ENCODE results near the gene PPP2R3A.
"Not testable (repeated sequence)": the region's sequence is repeated elsewhere in the genome, so short reads cannot be mapped to it uniquely, and the experiment has no call there.

Gene PPP2R3A

GRCh38 chr3:136109499-136109898 lies 144.0 kb downstream of the PPP2R3A start:
- H3K4me1 ChIP-seq (ENCODE audit: insufficient read depth, low read length): no peaks in the 10 kb centered on the region
- H3K4me3 ChIP-seq (ENCODE audit: low read length): no peak overlapping the region
- WGBS: 100% methylated on average over 1 of the region's 1 CpG
- no peak overlapping the region for H3K9ac ChIP-seq (ENCODE audit: low read depth, low read length)
- H3K9me3 ChIP-seq (ENCODE audit: insufficient read depth, low read depth, low read length): peaks cover 14% of the 10 kb centered on the region; the same call in 1 of the 2 replicates
- no peaks in the 10 kb centered on the region for H3K27me3 ChIP-seq (ENCODE audit: insufficient read depth, low read length)
- H3K27ac ChIP-seq (ENCODE audit: low read depth, low read length): no peak overlapping the region
- peaks cover 13% of the 10 kb centered on the region for H3K36me3 ChIP-seq (ENCODE audit: insufficient read depth, low read length)

DNA sequence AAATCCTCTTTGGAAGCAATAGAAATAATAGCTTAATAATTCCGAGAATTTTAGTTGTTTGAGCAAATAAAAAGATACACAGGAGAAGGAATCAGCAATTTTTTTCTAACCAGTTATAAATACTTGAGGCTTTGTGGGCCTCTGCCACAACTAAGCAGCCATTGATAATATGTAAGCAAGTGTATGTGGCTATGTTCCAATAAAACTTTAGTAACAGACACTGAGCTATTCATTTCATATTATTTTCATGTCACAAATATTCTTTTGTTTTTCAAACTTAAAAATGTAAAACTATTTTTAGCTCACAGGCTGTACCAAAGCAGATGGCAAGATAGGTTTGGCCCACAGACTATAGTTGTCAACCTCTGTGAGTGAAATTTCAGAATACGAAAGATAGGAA lies 145.0 kb downstream of the PPP2R3A start:
- no peak overlapping the region for H3K27ac ChIP-seq (ENCODE audit: low read depth, low read length)
- no CpG with 5 or more reads among the region's 2 CpGs for WGBS
- peaks cover 19% of the 10 kb centered on the region; the same call in 1 of the 2 replicates for H3K9me3 ChIP-seq (ENCODE audit: insufficient read depth, low read depth, low read length)
- H3K4me3 ChIP-seq (ENCODE audit: low read length): no peak overlapping the region
- H3K36me3 ChIP-seq (ENCODE audit: insufficient read depth, low read length): peaks cover 8% of the 10 kb centered on the region
- H3K27me3 ChIP-seq (ENCODE audit: insufficient read depth, low read length): no peaks in the 10 kb centered on the region
- H3K4me1 ChIP-seq (ENCODE audit: insufficient read depth, low read length): no peaks in the 10 kb centered on the region
- H3K9ac ChIP-seq (ENCODE audit: low read depth, low read length): no peak overlapping the region

DNA sequence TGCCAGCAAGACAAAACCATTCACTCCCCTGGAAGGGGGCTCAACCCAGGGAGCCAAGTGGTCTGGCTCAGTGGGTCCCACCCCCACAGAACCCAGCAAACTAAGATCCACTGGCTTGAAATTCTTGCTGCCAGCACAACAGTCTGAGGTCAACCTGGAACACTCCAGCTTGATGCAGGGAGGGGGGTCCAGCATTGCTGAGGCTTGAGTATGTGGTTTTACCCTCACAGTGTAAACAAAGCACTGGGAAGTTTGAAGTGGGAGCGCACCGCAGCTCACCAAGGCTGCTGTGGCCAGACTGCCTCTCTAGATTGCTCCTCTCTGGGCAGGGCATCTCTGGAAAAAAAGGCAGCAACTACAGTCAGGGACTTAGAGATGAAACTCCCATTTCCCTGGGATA lies 148.9 kb downstream of the PPP2R3A start:
- H3K9ac ChIP-seq (ENCODE audit: low read depth, low read length): no peak overlapping the region
- peaks cover 23% of the 10 kb centered on the region; the same call in 1 of the 2 replicates for H3K9me3 ChIP-seq (ENCODE audit: insufficient read depth, low read depth, low read length)
- H3K27ac ChIP-seq (ENCODE audit: low read depth, low read length): no peak overlapping the region
- 97% methylated on average over 2 of the region's 2 CpGs for WGBS
- H3K4me3 ChIP-seq (ENCODE audit: low read length): no peak overlapping the region
- H3K27me3 ChIP-seq (ENCODE audit: insufficient read depth, low read length): no peaks in the 10 kb centered on the region
- H3K4me1 ChIP-seq (ENCODE audit: insufficient read depth, low read length): no peaks in the 10 kb centered on the region
- H3K36me3 ChIP-seq (ENCODE audit: insufficient read depth, low read length): peaks cover 4% of the 10 kb centered on the region; the same call in 1 of the 2 replicates

DNA sequence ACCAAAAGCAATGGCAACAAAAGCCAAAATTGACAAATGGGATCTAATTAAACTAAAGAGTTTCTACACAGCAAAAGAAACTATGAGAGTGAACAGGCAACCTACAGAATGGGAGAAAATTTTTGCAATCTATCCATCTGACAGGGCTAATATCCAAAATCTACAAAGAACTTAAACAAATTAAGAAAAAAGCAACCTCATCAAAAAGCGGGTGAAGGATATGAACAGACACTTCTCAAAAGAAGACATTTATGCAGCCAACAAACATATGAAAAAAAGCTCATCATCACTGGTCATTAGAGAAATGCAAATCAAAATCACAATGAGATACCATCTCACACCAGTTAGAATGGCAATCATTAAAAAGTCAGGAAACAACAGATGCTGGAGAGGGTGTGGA lies 153.8 kb downstream of the PPP2R3A start:
- not testable (repeated sequence) for H3K4me3 ChIP-seq (ENCODE audit: low read length); H3K9ac ChIP-seq (ENCODE audit: low read depth, low read length); H3K4me1 ChIP-seq (ENCODE audit: insufficient read depth, low read length); H3K36me3 ChIP-seq (ENCODE audit: insufficient read depth, low read length); H3K27me3 ChIP-seq (ENCODE audit: insufficient read depth, low read length); H3K27ac ChIP-seq (ENCODE audit: low read depth, low read length)
- WGBS: 96% methylated on average over 1 of the region's 1 CpG
- 0 out of 2 replicates have a peak, but pooled peaks cover 11% of the 10 kb centered on the region for H3K9me3 ChIP-seq (ENCODE audit: insufficient read depth, low read depth, low read length)

- H3K27me3 ChIP-seq (ENCODE audit: insufficient read depth, low read length); H3K27ac ChIP-seq (ENCODE audit: low read depth, low read length); H3K36me3 ChIP-seq (ENCODE audit: insufficient read depth, low read length); H3K4me3 ChIP-seq (ENCODE audit: low read length); H3K9me3 ChIP-seq (ENCODE audit: insufficient read depth, low read depth, low read length); H3K9ac ChIP-seq (ENCODE audit: low read depth, low read length); H3K4me1 ChIP-seq (ENCODE audit: insufficient read depth, low read length): not testable (repeated sequence)
- WGBS: 89% methylated on average over 4 of the region's 5 CpGs
Measured at GRCh38 chr3:136119783-136120182, 154.3 kb downstream of the PPP2R3A start.

DNA sequence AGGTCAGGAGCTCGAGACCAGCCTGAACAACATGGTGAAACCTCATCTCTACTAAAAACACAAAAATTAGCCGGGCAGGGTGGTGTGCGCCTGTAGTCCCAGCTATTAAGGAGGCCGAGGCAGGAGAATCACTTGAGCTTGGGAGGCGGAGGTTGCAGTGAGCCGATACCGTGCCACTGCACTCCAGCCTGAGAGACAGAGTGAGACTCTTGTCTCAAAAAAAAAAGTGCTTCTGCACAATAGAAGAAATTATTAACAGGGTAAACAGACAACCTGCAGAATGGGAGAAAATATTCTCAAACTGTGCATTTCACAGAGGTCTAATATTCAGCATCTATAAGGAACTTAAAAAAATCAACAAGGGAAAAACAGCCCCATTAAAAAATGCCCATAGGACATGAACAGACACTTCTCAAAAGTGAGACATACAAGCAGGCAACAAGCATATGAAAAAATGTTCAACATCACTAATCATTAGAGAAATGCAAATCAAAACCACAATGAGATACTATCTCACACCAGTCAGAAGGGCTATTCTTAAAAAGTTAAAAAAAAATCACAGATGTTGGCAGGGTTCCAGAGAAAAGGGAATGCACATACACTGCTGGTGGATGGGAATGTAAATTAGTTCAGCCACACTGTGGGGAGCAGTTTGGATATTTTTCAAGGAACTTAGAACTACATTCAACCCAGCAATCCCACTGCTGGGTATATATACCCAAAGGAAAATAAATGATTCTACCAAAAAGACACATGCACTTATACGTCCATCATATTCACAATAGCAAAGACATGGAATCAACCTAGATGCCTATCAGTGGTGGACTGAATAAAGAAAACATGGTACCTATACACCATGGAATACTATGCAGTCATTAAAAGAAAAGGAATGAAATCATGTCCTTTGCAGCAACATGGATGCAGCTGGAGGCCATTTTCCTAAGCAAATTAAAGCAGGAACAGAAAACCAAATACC lies 155.1 kb downstream of the PPP2R3A start:
- Histone ChIP-seq H3K9me3 (ENCODE audit: insufficient read depth, low read depth, low read length) (0 out of 2 replicates have a peak, but pooled peaks cover 5% of the 10 kb centered on the region), H3K27ac (ENCODE audit: low read depth, low read length) (no peak overlapping the region), H3K9ac (ENCODE audit: low read depth, low read length) (no peak overlapping the region), H3K36me3 (ENCODE audit: insufficient read depth, low read length) (peaks cover 7% of the 10 kb centered on the region; the same call in 1 of the 2 replicates), H3K4me3 (ENCODE audit: low read length) (no peak overlapping the region), H3K4me1 (ENCODE audit: insufficient read depth, low read length) (no peaks in the 10 kb centered on the region), H3K27me3 (ENCODE audit: insufficient read depth, low read length) (no peaks in the 10 kb centered on the region)
- WGBS: 95% methylated on average over 8 of the region's 8 CpGs

GRCh38 chr3:136122006-136122405 lies 156.5 kb downstream of the PPP2R3A start:
- no peaks in the 10 kb centered on the region for H3K4me1 ChIP-seq (ENCODE audit: insufficient read depth, low read length)
- H3K27me3 ChIP-seq (ENCODE audit: insufficient read depth, low read length): no peaks in the 10 kb centered on the region
- peaks cover 15% of the 10 kb centered on the region; the same call in 1 of the 2 replicates for H3K36me3 ChIP-seq (ENCODE audit: insufficient read depth, low read length)
- WGBS: 93% methylated on average over 3 of the region's 4 CpGs
- no peak overlapping the region for H3K4me3 ChIP-seq (ENCODE audit: low read length)
- no peak overlapping the region for H3K9ac ChIP-seq (ENCODE audit: low read depth, low read length)
- H3K27ac ChIP-seq (ENCODE audit: low read depth, low read length): no peak overlapping the region
- no peaks in the 10 kb centered on the region for H3K9me3 ChIP-seq (ENCODE audit: insufficient read depth, low read depth, low read length)

DNA sequence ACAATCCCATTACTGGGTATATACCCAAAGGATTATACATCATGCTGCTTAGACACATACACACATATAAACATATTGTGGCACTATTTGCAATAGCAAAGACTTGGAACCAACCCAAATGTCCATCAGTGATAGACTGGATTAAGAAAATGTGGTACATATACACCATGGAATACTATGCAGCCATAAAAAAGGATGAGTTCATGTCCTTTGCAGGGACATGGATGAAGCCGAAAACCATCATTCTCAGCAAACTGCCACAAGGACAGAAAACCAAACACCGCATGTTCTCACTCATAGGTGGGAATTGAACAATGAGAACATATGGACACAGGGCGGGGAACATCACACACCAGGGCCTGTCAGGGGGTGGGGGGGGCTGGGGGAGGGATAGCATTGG lies 166.1 kb downstream of the PPP2R3A start:
- H3K27ac ChIP-seq (ENCODE audit: low read depth, low read length); H3K27me3 ChIP-seq (ENCODE audit: insufficient read depth, low read length); H3K9ac ChIP-seq (ENCODE audit: low read depth, low read length); H3K9me3 ChIP-seq (ENCODE audit: insufficient read depth, low read depth, low read length); H3K4me1 ChIP-seq (ENCODE audit: insufficient read depth, low read length); H3K36me3 ChIP-seq (ENCODE audit: insufficient read depth, low read length); H3K4me3 ChIP-seq (ENCODE audit: low read length): not testable (repeated sequence)
- 94% methylated on average over 2 of the region's 3 CpGs for WGBS

GRCh38 chr3:136134091-136134490 lies 168.6 kb downstream of the PPP2R3A start:
- Histone ChIP-seq H3K4me1 (ENCODE audit: insufficient read depth, low read length) (no peaks in the 10 kb centered on the region), H3K27ac (ENCODE audit: low read depth, low read length) (no peak overlapping the region), H3K9ac (ENCODE audit: low read depth, low read length) (no peak overlapping the region), H3K36me3 (ENCODE audit: insufficient read depth, low read length) (no peaks in the 10 kb centered on the region), H3K4me3 (ENCODE audit: low read length) (no peak overlapping the region), H3K27me3 (ENCODE audit: insufficient read depth, low read length) (no peaks in the 10 kb centered on the region), H3K9me3 (ENCODE audit: insufficient read depth, low read depth, low read length) (no peaks in the 10 kb centered on the region)
- WGBS: 100% methylated on average over 1 of the region's 1 CpG

- 88% methylated on average over 7 of the region's 7 CpGs for WGBS
- H3K27me3 ChIP-seq (ENCODE audit: insufficient read depth, low read length): no peaks in the 10 kb centered on the region
- H3K9ac ChIP-seq (ENCODE audit: low read depth, low read length): no peak overlapping the region
- no peaks in the 10 kb centered on the region for H3K4me1 ChIP-seq (ENCODE audit: insufficient read depth, low read length)
- H3K9me3 ChIP-seq (ENCODE audit: insufficient read depth, low read depth, low read length): no peaks in the 10 kb centered on the region
- H3K36me3 ChIP-seq (ENCODE audit: insufficient read depth, low read length): no peaks in the 10 kb centered on the region
- no peak overlapping the region for H3K27ac ChIP-seq (ENCODE audit: low read depth, low read length)
- no peak overlapping the region for H3K4me3 ChIP-seq (ENCODE audit: low read length)
Measured at GRCh38 chr3:136135039-136135802, 169.7 kb downstream of the PPP2R3A start.

DNA sequence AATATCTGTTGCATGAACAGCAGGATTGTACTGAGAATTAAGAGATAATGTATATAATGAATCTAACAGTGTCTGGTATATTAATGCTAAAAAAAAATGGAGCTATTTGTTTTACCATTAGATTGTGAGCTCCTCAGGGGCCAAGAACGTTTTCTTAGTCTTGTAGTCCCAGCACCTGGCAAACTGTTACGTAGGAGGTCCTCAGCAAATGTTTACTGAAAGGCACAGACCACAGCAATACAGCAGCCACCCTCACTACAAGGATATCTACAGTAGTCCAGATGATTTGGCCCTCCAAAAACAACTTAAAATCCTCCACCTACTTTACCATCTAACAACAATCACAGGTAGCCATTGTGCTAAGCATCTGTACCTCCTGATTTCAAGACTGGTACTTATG lies 170.9 kb downstream of the PPP2R3A start:
- H3K27me3 ChIP-seq (ENCODE audit: insufficient read depth, low read length): 0 out of 2 replicates have a peak, but pooled peaks cover 6% of the 10 kb centered on the region
- WGBS: 75% methylated on average over 2 of the region's 2 CpGs
- no peaks in the 10 kb centered on the region for H3K9me3 ChIP-seq (ENCODE audit: insufficient read depth, low read depth, low read length)
- no peak overlapping the region for H3K27ac ChIP-seq (ENCODE audit: low read depth, low read length)
- no peak overlapping the region for H3K4me3 ChIP-seq (ENCODE audit: low read length)
- H3K9ac ChIP-seq (ENCODE audit: low read depth, low read length): no peak overlapping the region
- H3K4me1 ChIP-seq (ENCODE audit: insufficient read depth, low read length): no peaks in the 10 kb centered on the region
- no peaks in the 10 kb centered on the region for H3K36me3 ChIP-seq (ENCODE audit: insufficient read depth, low read length)

Data from HUES64 (cell line).